Glutamatergic neuron (in vitro differentiated cells): Measurements from ENCODE around the gene SLC47A1. TPM values are rescaled to one million over a fixed set of nuclear protein-coding genes. Genes with fewer than 3 reads are reported as not detected.

Experiments used
- DNase-seq: peaks from one replicate; pipeline ENCODE4 v3.0.0; 2022
- H3K27ac Mint-ChIP-seq: one replicate; pipeline ENCODE4 v1.8.0; 2020; ENCODE audit warnings: mild to moderate bottlenecking, mixed read lengths, inconsistent platforms; ENCODE audit not compliant: unreplicated experiment
- H3K27me3 Mint-ChIP-seq: one replicate; pipeline ENCODE4 v1.8.0; 2020; ENCODE audit warnings: mild to moderate bottlenecking, moderate library complexity, mixed read lengths, inconsistent platforms; ENCODE audit not compliant: unreplicated experiment
- H3K36me3 Mint-ChIP-seq: one replicate; pipeline ENCODE4 v1.8.0; 2020; ENCODE audit warnings: mild to moderate bottlenecking, mixed read lengths, inconsistent platforms; ENCODE audit not compliant: unreplicated experiment
- H3K4me1 Mint-ChIP-seq: one replicate; pipeline ENCODE4 v1.8.0; 2020; ENCODE audit warnings: mild to moderate bottlenecking, low read depth, mixed read lengths, inconsistent platforms; ENCODE audit not compliant: unreplicated experiment
- H3K4me3 Mint-ChIP-seq: one replicate; pipeline ENCODE4 v1.8.0; 2020; ENCODE audit warnings: mild to moderate bottlenecking, mixed read lengths, inconsistent platforms; ENCODE audit not compliant: unreplicated experiment
- H3K9me3 Mint-ChIP-seq: one replicate; pipeline ENCODE4 v1.8.0; 2020; ENCODE audit warnings: mild to moderate bottlenecking, moderate library complexity, mixed read lengths, inconsistent platforms; ENCODE audit not compliant: unreplicated experiment
- CTCF ChIP-seq: fragments of 200-600 bp; sonication (generic); IDR thresholded peaks from one replicate; pipeline ENCODE4 v1.5.0; 2021; ENCODE audit not compliant: partially characterized antibody, unreplicated experiment
- total RNA-seq: library from RNA; stranded (reverse); fragmentation: NEBNext Ultra II Directional; extraction: Animal tissue kit (Norgen Biotek cat#: 25700); gene quantifications from one replicate; pipeline ENCODE4 v1.2.1, GENCODE V29; 2021; ENCODE audit not compliant: unreplicated experiment

The SLC47A1 gene
- total RNA-seq, 1 donor from 2014 or later = not detected

- H3K9me3 Mint-ChIP-seq = no peaks in the 10 kb centered on the region
- H3K27ac Mint-ChIP-seq = no peak overlapping the region
- DNase-seq = no peak
- H3K27me3 Mint-ChIP-seq = peaks cover 7% of the 10 kb centered on the region
- peaks cover 2% of the 10 kb centered on the region for H3K4me1 Mint-ChIP-seq
- H3K36me3 Mint-ChIP-seq = no peaks in the 10 kb centered on the region
- H3K4me3 Mint-ChIP-seq = no peak overlapping the region
- TF ChIP-seq CTCF = no peak
These were observed 57.4 kb downstream of the SLC47A1 start for GRCh38 chr17:19590912-19591551.

GRCh38 chr17:19592316-19592715, 58.7 kb downstream of the SLC47A1 start:
- DNase-seq = no peak
- H3K4me3 Mint-ChIP-seq = no peak overlapping the region
- H3K27me3 Mint-ChIP-seq = peaks cover 6% of the 10 kb centered on the region
- peaks cover 2% of the 10 kb centered on the region for H3K4me1 Mint-ChIP-seq
- no peak overlapping the region for H3K27ac Mint-ChIP-seq
- TF ChIP-seq CTCF = no peak
- H3K36me3 Mint-ChIP-seq = no peaks in the 10 kb centered on the region
- H3K9me3 Mint-ChIP-seq = no peaks in the 10 kb centered on the region

- no peak for DNase-seq
- no peaks in the 10 kb centered on the region for H3K36me3 Mint-ChIP-seq
- no peaks in the 10 kb centered on the region for H3K4me1 Mint-ChIP-seq
- peaks cover under 1% of the 10 kb centered on the region for H3K27me3 Mint-ChIP-seq
- no peak overlapping the region for H3K4me3 Mint-ChIP-seq
- H3K27ac Mint-ChIP-seq = no peak overlapping the region
- H3K9me3 Mint-ChIP-seq = no peaks in the 10 kb centered on the region
- no peak for TF ChIP-seq CTCF
These were observed 63.2 kb downstream of the SLC47A1 start for GRCh38 chr17:19596869-19597268.

- Mint-ChIP-seq H3K4me3 (no peak overlapping the region), H3K27ac (no peak overlapping the region), H3K27me3 (no peaks in the 10 kb centered on the region), H3K36me3 (no peaks in the 10 kb centered on the region), H3K4me1 (no peaks in the 10 kb centered on the region), H3K9me3 (peaks cover 2% of the 10 kb centered on the region)
- no peak for TF ChIP-seq CTCF
- DNase-seq = no peak
These were observed 76.7 kb downstream of the SLC47A1 start for GRCh38 chr17:19610311-19610710.

- Mint-ChIP-seq H3K4me3 (no peak overlapping the region), H3K36me3 (no peaks in the 10 kb centered on the region), H3K4me1 (no peaks in the 10 kb centered on the region), H3K27ac (no peak overlapping the region), H3K27me3 (no peaks in the 10 kb centered on the region), H3K9me3 (peaks cover 2% of the 10 kb centered on the region)
- no peak for TF ChIP-seq CTCF
- DNase-seq = no peak
These were observed 77.2 kb downstream of the SLC47A1 start for GRCh38 chr17:19610879-19611278.
